Neuronal stem cell (in vitro differentiated cells): ENCODE data around the gene CCDC148.

Experiments used
- DNase-seq: peaks from one replicate; pipeline ENCODE4 v3.0.0-alpha.2; 2013; ENCODE audit warnings: low spot score
- H2AFZ ChIP-seq: one replicate; pipeline ENCODE4 v1.6.1; 2013; ENCODE audit warnings: mild to moderate bottlenecking, low read length, inconsistent platforms
- H2AK5ac ChIP-seq: 2 replicates; pipeline ENCODE4 v1.6.1; 2013; ENCODE audit warnings: low read depth, mild to moderate bottlenecking, inconsistent platforms, low read length, moderate library complexity, mixed read lengths
- H2BK120ac ChIP-seq: 2 replicates; pipeline ENCODE4 v1.6.1; 2013; ENCODE audit warnings: low read depth, mild to moderate bottlenecking, inconsistent platforms, low read length, moderate library complexity, mixed read lengths
- H2BK12ac ChIP-seq: one replicate; pipeline ENCODE4 v1.6.1; 2013; ENCODE audit warnings: low read length, inconsistent platforms
- H2BK15ac ChIP-seq: 2 replicates; pipeline ENCODE4 v1.6.1; 2013; ENCODE audit warnings: mild to moderate bottlenecking, low read length, inconsistent platforms, mixed read lengths
- H2BK5ac ChIP-seq: one replicate; pipeline ENCODE4 v1.6.1; 2013; ENCODE audit warnings: inconsistent platforms, mild to moderate bottlenecking, low read length, moderate library complexity
- H3K14ac ChIP-seq: one replicate; pipeline ENCODE4 v1.6.1; 2013; ENCODE audit warnings: low read length, inconsistent platforms
- H3K18ac ChIP-seq: 2 replicates; pipeline ENCODE4 v1.6.1; 2013; ENCODE audit warnings: low read length, inconsistent platforms
- H3K23ac ChIP-seq: 2 replicates; pipeline ENCODE4 v1.6.1; 2013; ENCODE audit warnings: low read depth, mild to moderate bottlenecking, mixed read lengths, low read length, inconsistent platforms; ENCODE audit not compliant: poor library complexity
- H3K27ac ChIP-seq: replicated peaks from 3 replicates; pipeline ENCODE4 v1.5.1; 2013; ENCODE audit warnings: low read length, inconsistent platforms
- H3K27me3 ChIP-seq, 3 experiments: 2 replicates each; pipeline ENCODE4 v1.6.1; 2013; ENCODE audit warnings: low read length in 3 of 3, mild to moderate bottlenecking in 2 of 3, inconsistent platforms in 1 of 3, low read depth in 1 of 3, mixed read lengths in 1 of 3, moderate library complexity in 1 of 3; ENCODE audit not compliant: control insufficient read depth in 3 of 3, insufficient read depth in 3 of 3
- H3K36me3 ChIP-seq, 2 donors: replicated peaks in 1 of 2; 2 replicates each; pipeline ENCODE4 v1.6.1; 2013; ENCODE audit warnings: low read length in 2 of 2; ENCODE audit not compliant: control insufficient read depth in 2 of 2, insufficient read depth in 2 of 2
- H3K4ac ChIP-seq: 2 replicates; pipeline ENCODE4 v1.6.1; 2013; ENCODE audit warnings: inconsistent platforms, mild to moderate bottlenecking, low read length, moderate library complexity
- H3K4me1 ChIP-seq, 2 donors: 1 replicate in 1 of 2; 2 replicates in 1 of 2; pipeline ENCODE4 v1.6.1; 2013; ENCODE audit warnings: low read length in 2 of 2, low read depth in 1 of 2; ENCODE audit not compliant: control insufficient read depth in 2 of 2, insufficient read depth in 1 of 2
- H3K4me2 ChIP-seq: one replicate; pipeline ENCODE4 v1.6.1; 2013; ENCODE audit warnings: mild to moderate bottlenecking, low read length, inconsistent platforms; ENCODE audit not compliant: insufficient read depth, poor library complexity, severe bottlenecking
- H3K4me3 ChIP-seq, 2 donors: 2 replicates each; pipeline ENCODE4 v1.5.1; 2013; ENCODE audit warnings: low read length in 2 of 2, mild to moderate bottlenecking in 2 of 2, inconsistent platforms in 1 of 2, moderate library complexity in 1 of 2
- H3K79me1 ChIP-seq: one replicate; pipeline ENCODE4 v1.6.1; 2013; ENCODE audit warnings: low read depth, mild to moderate bottlenecking, inconsistent platforms, low read length, moderate library complexity
- H3K9ac ChIP-seq: one replicate; pipeline ENCODE4 v1.6.1; 2013; ENCODE audit warnings: mild to moderate bottlenecking, low read depth, low read length, inconsistent platforms; ENCODE audit not compliant: poor library complexity
- H3K9me3 ChIP-seq, 2 donors: replicated peaks in 1 of 2; 2 replicates each; pipeline versions ENCODE3 to v1.6.1; 2013; ENCODE audit warnings: low read length in 2 of 2, mild to moderate bottlenecking in 2 of 2, inconsistent platforms in 1 of 2, low read depth in 1 of 2, mixed read lengths in 1 of 2, moderate library complexity in 1 of 2; ENCODE audit not compliant: control insufficient read depth in 2 of 2, insufficient read depth in 1 of 2
- H4K8ac ChIP-seq: one replicate; pipeline ENCODE4 v1.6.1; 2013; ENCODE audit warnings: low read depth, mild to moderate bottlenecking, inconsistent platforms, low read length, moderate library complexity
- H4K91ac ChIP-seq: one replicate; pipeline ENCODE4 v1.6.1; 2013; ENCODE audit warnings: low read length, low read depth, mild to moderate bottlenecking, inconsistent platforms; ENCODE audit not compliant: poor library complexity
- WGBS, 2 donors: extraction: QIAGEN DNeasy Blood & Tissue Kit; methylation state at CpG; one replicate each; pipeline ENCODE4 v1.1.7; 2013; ENCODE audit warnings: missing lambda C conversion rate in 2 of 2, mixed read lengths in 1 of 2; ENCODE audit not compliant: insufficient read length in 2 of 2, insufficient replicate concordance in 1 of 2; ENCODE audit errors: extremely low coverage in 2 of 2; 5-methylcytosine and 5-hydroxymethylcytosine counted together

CCDC148 gene

DNA sequence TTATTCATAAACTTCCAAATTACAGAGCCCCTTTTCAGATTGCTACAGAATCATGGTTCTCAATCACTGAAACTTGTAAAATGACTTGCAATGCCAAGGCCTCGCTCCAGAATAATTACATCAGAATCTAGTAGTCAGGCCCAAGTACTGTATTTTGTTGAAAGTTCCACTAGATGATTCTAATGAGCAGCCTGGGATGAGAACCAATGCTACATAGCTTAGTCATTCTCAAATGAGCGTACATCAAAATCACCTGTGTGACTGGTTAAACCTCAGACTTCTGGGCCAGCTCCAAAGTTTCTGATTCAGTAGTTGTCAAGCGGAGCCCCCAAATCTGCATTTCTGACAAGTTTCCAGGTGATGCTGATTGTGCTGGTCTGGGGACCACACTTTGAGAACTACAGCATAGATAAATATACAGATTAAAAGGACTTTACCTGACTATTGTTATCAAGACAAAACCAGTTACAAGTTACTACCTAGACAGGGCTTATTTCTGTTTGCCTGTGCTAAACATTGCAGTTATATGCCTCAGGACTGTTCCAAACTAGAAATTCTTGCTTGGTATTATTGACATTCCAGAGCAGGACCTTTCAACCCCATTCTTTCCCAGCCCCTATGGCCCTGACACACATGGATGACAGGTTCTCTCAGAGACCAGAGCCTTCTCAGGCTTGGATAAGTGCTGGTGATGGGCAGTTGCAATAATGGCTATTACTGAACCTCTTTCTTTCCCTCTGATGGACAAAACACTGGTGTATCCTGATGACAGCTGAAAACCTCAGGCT lies 271.8 kb downstream of the CCDC148 start:
- no peak overlapping the region for H3K4me3 ChIP-seq
- H3K79me1 ChIP-seq = no peaks in the 10 kb centered on the region
- no peaks in the 10 kb centered on the region for H3K9me3 ChIP-seq
- DNase-seq = no peak
- no peak overlapping the region for H3K27ac ChIP-seq
- H3K4me1 ChIP-seq = peaks cover 0 to 2% of the 10 kb centered on the region in 2 donors
- no peak overlapping the region for H3K23ac ChIP-seq
- no peak overlapping the region for H2AK5ac ChIP-seq
- no peak overlapping the region for H2BK5ac ChIP-seq
- no peak overlapping the region for H2BK12ac ChIP-seq
- H3K9ac ChIP-seq = no peak overlapping the region
- no peak overlapping the region for H4K91ac ChIP-seq
- no CpG with 5 or more reads among the region's 3 CpGs for WGBS, 2 donors
- H3K27me3 ChIP-seq = peaks cover 0 to 9% (median 0%) of the 10 kb centered on the region in 3 experiments
- H3K36me3 ChIP-seq = no peaks in the 10 kb centered on the region
- no peak overlapping the region for H3K14ac ChIP-seq
- H3K4ac ChIP-seq = no peak overlapping the region
- H2BK15ac ChIP-seq = no peak overlapping the region
- no peak overlapping the region for H2AFZ ChIP-seq
- H2BK120ac ChIP-seq = no peak overlapping the region
- H4K8ac ChIP-seq = no peak overlapping the region
- no peak overlapping the region for H3K18ac ChIP-seq
- no peak overlapping the region for H3K4me2 ChIP-seq

DNA sequence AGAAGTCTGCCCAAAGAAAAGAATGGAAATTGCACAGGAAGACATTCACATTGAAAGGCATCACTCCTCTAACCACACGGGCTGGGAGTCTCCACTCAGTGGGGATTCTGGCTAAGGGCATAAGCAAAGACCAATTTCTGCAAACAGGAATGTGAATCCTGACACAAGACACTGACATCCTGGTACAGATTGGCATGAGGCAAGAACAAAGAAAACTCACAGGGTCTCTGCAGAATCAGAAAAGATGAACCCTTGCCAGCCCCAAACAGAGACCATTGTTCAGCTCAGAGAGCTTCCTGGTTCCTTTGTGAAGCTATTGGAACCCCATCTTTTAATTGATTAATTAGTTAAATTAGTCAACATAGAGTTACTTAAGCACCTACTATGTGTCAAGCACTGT lies 272.6 kb downstream of the CCDC148 start:
- Histone ChIP-seq H3K9me3 (no peaks in the 10 kb centered on the region), H3K9ac (no peak overlapping the region), H2BK15ac (no peak overlapping the region), H3K18ac (no peak overlapping the region), H3K4ac (no peak overlapping the region), H2AK5ac (no peak overlapping the region), H3K36me3 (no peaks in the 10 kb centered on the region), H3K23ac (no peak overlapping the region), H3K4me2 (no peak overlapping the region), H4K91ac (no peak overlapping the region), H2BK5ac (no peak overlapping the region), H2BK12ac (no peak overlapping the region), H3K27me3 (peaks cover 0 to 9% (median 0%) of the 10 kb centered on the region in 3 experiments), H3K14ac (no peak overlapping the region), H2AFZ (no peak overlapping the region), H3K79me1 (no peaks in the 10 kb centered on the region), H3K4me3 (no peak overlapping the region), H2BK120ac (no peak overlapping the region), H3K27ac (no peak overlapping the region), H4K8ac (no peak overlapping the region), H3K4me1 (peaks cover 0 to 2% of the 10 kb centered on the region in 2 donors)
- no CpG with 5 or more reads among the region's 1 CpG for WGBS, 2 donors
- DNase-seq = no peak

DNA sequence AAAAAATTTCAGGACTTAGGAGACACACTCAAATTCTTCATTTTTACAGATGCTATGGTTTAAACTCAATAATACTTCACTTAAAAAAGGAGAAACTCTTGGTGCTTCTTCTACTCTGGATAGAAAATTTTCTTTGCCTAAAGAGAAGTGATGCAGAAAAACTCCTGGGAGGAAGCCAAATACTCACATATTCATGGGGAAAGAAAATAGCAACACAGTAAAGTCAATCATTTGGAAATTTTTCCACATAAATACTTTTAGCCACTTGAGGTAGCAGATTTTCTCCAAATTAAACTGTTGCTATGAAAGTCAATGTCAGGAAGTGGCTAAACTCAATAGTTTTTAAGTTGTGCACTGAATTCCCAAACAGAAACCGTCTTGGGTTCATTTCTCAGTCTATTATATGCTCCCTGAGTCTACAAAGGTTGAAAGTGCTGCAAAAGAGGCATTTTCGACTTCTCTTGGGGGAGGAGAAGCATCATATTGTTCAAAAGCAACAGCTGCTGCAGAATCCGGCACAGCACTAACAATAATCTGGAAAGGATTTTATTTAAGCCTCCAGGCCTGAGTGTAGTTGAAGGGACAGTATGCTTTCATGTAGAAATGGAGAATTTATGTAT lies 273.8 kb downstream of the CCDC148 start:
- peaks cover 0 to 2% of the 10 kb centered on the region in 2 donors for H3K4me1 ChIP-seq
- H3K9me3 ChIP-seq = no peaks in the 10 kb centered on the region
- WGBS, 2 donors = no CpG with 5 or more reads among the region's 3 CpGs
- no peaks in the 10 kb centered on the region for H3K79me1 ChIP-seq
- no peak overlapping the region for H2BK5ac ChIP-seq
- H3K4me3 ChIP-seq = no peak overlapping the region
- no peak overlapping the region for H3K23ac ChIP-seq
- H2AFZ ChIP-seq = no peak overlapping the region
- H2AK5ac ChIP-seq = no peak overlapping the region
- H2BK120ac ChIP-seq = no peak overlapping the region
- no peak for DNase-seq
- no peak overlapping the region for H3K14ac ChIP-seq
- no peak overlapping the region for H3K4ac ChIP-seq
- H3K27me3 ChIP-seq = peaks cover 0 to 9% (median 0%) of the 10 kb centered on the region in 3 experiments
- H3K27ac ChIP-seq = no peak overlapping the region
- no peak overlapping the region for H4K91ac ChIP-seq
- H3K9ac ChIP-seq = no peak overlapping the region
- no peak overlapping the region for H4K8ac ChIP-seq
- no peaks in the 10 kb centered on the region for H3K36me3 ChIP-seq
- no peak overlapping the region for H3K4me2 ChIP-seq
- H3K18ac ChIP-seq = no peak overlapping the region
- H2BK15ac ChIP-seq = no peak overlapping the region
- no peak overlapping the region for H2BK12ac ChIP-seq

DNA sequence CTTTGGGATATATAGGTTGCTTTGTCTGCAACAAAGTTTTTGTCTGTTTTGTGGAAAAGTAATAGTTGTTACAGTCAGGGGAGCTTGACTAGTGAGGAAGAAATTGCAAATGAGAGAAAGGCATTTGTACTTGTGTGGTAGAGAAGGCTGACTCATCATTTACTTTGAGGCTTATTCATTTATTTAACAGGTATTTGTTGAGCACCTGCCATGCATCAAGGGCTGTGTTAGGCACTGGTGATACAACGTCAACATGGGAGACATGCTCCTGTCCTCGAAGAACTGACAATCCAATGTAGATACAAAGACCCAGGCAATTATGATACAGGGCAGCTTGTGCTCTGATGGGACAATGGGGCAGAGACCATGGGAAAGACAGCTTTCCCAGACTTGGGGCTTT lies 275.4 kb downstream of the CCDC148 start:
- Histone ChIP-seq H3K4me1 (peaks cover 0 to 2% of the 10 kb centered on the region in 2 donors), H2BK120ac (no peak overlapping the region), H2BK12ac (no peak overlapping the region), H3K79me1 (no peaks in the 10 kb centered on the region), H3K4me3 (no peak overlapping the region), H2BK5ac (no peak overlapping the region), H3K14ac (no peak overlapping the region), H3K27me3 (peaks cover 0 to 9% (median 0%) of the 10 kb centered on the region in 3 experiments), H2AK5ac (no peak overlapping the region), H2AFZ (no peak overlapping the region), H3K9ac (no peak overlapping the region), H4K91ac (no peak overlapping the region), H3K4me2 (no peak overlapping the region), H3K4ac (no peak overlapping the region), H3K36me3 (no peaks in the 10 kb centered on the region), H3K23ac (no peak overlapping the region), H2BK15ac (no peak overlapping the region), H3K27ac (no peak overlapping the region), H3K9me3 (no peaks in the 10 kb centered on the region), H3K18ac (no peak overlapping the region), H4K8ac (no peak overlapping the region)
- WGBS, 2 donors = no CpG with 5 or more reads among the region's 2 CpGs
- no peak for DNase-seq
